CD4-positive, alpha-beta T cell treated with Interleukin-12 subunit alpha and Interleukin-12 subunit beta, for 1 hour (primary cell): ENCODE measurements around the gene COL20A1.

Source experiments
- DNase-seq: peaks from one replicate; pipeline ENCODE4 v3.0.0-alpha.2; 2020

The COL20A1 gene

GRCh38 chr20:63351811-63352591 is 59.0 kb downstream of the COL20A1 start:
- no peak for DNase-seq

- no peak for DNase-seq
Measured at GRCh38 chr20:63352811-63353221, 59.8 kb downstream of the COL20A1 start.

- no peak for DNase-seq
Measured at GRCh38 chr20:63354636-63355350, 61.8 kb downstream of the COL20A1 start.

- no peak for DNase-seq
Measured at GRCh38 chr20:63355781-63356295, 62.9 kb downstream of the COL20A1 start.

- DNase-seq, result no peak
Measured at GRCh38 chr20:63356511-63356910, 63.5 kb downstream of the COL20A1 start.

- no peak for DNase-seq
Measured at GRCh38 chr20:63356931-63357879, 64.2 kb downstream of the COL20A1 start.

- DNase-seq, result no peak
Measured at GRCh38 chr20:63357921-63358905, 65.2 kb downstream of the COL20A1 start.

- no peak for DNase-seq
Measured at GRCh38 chr20:63359164-63359934, 66.4 kb downstream of the COL20A1 start.

- no peak for DNase-seq
Measured at GRCh38 chr20:63359937-63360849, 67.2 kb downstream of the COL20A1 start.

- no peak for DNase-seq
Measured at GRCh38 chr20:63360850-63361518, 68.0 kb downstream of the COL20A1 start, which contains the start of gene CHRNA4. Gene CHRNA4, minus strand, starts transcription at chr20:63361349. Its CDS starts 184 bp downstream, at chr20:63361165.

- no peak for DNase-seq
Measured at GRCh38 chr20:63361519-63362435, 68.8 kb downstream of the COL20A1 start.

- no peak for DNase-seq
Measured at GRCh38 chr20:63362436-63363009, 69.5 kb downstream of the COL20A1 start.

GRCh38 chr20:63363013-63363957 is 70.3 kb downstream of the COL20A1 start:
- DNase-seq, result no peak

- no peak for DNase-seq
Measured at GRCh38 chr20:63363981-63364561, 71.1 kb downstream of the COL20A1 start.

- DNase-seq, result no peak
Measured at GRCh38 chr20:63364801-63365585, 72.0 kb downstream of the COL20A1 start.
